Measurements from ENCODE around the gene RNASEH2C.

DNA sequence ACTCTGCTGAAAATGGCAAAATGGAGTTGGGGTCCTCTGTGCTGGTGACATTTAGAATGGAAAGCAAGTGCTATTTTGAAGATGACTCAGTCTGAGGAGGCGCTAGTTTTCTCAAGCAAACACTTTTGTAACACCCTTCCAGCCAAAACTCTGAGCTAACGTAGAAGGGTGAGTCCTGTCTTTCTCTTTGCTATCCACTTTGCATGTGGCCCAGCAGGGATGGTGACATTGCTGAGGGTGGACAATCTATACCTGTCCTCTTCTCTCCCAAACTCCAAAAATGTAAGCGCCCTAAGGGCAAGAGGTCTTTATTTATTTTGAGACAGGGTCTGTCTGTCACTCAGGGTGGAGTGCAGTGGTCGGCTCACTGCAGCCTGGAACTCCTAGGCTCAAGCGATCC is 12.1 kb downstream of the RNASEH2C start:
- TF ChIP-seq, protein P1, sequence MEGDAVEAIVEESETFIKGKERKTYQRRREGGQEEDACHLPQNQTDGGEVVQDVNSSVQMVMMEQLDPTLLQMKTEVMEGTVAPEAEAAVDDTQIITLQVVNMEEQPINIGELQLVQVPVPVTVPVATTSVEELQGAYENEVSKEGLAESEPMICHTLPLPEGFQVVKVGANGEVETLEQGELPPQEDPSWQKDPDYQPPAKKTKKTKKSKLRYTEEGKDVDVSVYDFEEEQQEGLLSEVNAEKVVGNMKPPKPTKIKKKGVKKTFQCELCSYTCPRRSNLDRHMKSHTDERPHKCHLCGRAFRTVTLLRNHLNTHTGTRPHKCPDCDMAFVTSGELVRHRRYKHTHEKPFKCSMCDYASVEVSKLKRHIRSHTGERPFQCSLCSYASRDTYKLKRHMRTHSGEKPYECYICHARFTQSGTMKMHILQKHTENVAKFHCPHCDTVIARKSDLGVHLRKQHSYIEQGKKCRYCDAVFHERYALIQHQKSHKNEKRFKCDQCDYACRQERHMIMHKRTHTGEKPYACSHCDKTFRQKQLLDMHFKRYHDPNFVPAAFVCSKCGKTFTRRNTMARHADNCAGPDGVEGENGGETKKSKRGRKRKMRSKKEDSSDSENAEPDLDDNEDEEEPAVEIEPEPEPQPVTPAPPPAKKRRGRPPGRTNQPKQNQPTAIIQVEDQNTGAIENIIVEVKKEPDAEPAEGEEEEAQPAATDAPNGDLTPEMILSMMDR (IDR thresholded peaks at IDR 0.05), result no peak
- no peak for TF ChIP-seq POLR2AphosphoS5 (IDR thresholded peaks at IDR 0.05; ENCODE audit: low read depth, low read length)
- TF ChIP-seq SIN3A (IDR thresholded peaks at IDR 0.05; ENCODE audit: borderline replicate concordance, insufficient read depth, low read depth, low read length), result no peak
- no peak for TF ChIP-seq TCF7L2 (IDR thresholded peaks at IDR 0.05; ENCODE audit: low read depth, low read length)
- TF ChIP-seq, protein P2, sequence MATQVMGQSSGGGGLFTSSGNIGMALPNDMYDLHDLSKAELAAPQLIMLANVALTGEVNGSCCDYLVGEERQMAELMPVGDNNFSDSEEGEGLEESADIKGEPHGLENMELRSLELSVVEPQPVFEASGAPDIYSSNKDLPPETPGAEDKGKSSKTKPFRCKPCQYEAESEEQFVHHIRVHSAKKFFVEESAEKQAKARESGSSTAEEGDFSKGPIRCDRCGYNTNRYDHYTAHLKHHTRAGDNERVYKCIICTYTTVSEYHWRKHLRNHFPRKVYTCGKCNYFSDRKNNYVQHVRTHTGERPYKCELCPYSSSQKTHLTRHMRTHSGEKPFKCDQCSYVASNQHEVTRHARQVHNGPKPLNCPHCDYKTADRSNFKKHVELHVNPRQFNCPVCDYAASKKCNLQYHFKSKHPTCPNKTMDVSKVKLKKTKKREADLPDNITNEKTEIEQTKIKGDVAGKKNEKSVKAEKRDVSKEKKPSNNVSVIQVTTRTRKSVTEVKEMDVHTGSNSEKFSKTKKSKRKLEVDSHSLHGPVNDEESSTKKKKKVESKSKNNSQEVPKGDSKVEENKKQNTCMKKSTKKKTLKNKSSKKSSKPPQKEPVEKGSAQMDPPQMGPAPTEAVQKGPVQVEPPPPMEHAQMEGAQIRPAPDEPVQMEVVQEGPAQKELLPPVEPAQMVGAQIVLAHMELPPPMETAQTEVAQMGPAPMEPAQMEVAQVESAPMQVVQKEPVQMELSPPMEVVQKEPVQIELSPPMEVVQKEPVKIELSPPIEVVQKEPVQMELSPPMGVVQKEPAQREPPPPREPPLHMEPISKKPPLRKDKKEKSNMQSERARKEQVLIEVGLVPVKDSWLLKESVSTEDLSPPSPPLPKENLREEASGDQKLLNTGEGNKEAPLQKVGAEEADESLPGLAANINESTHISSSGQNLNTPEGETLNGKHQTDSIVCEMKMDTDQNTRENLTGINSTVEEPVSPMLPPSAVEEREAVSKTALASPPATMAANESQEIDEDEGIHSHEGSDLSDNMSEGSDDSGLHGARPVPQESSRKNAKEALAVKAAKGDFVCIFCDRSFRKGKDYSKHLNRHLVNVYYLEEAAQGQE (IDR thresholded peaks at IDR 0.05; ENCODE audit: insufficient read depth in 1 of 2, low read depth in 2 of 2, low read length in 1 of 2), result no peak

Measured in Panc1 (cell line).